ENCODE measurements around the gene KLK3.
"Not testable (repeated sequence)": the region's sequence is repeated elsewhere in the genome, so short reads cannot be mapped to it uniquely, and the experiment has no call there.

Gene KLK3

DNA sequence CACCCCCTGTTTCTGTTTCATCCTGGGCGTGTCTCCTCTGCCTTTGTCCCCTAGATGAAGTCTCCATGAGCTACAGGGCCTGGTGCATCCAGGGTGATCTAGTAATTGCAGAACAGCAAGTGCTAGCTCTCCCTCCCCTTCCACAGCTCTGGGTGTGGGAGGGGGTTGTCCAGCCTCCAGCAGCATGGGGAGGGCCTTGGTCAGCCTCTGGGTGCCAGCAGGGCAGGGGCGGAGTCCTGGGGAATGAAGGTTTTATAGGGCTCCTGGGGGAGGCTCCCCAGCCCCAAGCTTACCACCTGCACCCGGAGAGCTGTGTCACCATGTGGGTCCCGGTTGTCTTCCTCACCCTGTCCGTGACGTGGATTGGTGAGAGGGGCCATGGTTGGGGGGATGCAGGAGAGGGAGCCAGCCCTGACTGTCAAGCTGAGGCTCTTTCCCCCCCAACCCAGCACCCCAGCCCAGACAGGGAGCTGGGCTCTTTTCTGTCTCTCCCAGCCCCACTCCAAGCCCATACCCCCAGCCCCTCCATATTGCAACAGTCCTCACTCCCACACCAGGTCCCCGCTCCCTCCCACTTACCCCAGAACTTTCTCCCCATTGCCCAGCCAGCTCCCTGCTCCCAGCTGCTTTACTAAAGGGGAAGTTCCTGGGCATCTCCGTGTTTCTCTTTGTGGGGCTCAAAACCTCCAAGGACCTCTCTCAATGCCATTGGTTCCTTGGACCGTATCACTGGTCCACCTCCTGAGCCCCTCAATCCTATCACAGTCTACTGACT, at the start of gene KLK3:
TSS of gene KLK3 (plus strand) at position 280 of the 775 bp plus-strand sequence. CDS start at position 321, 41 bp downstream.
- DNase-seq (ENCODE audit: low read depth in 2 of 3, low spot score in 2 of 3), result no peak

DNA sequence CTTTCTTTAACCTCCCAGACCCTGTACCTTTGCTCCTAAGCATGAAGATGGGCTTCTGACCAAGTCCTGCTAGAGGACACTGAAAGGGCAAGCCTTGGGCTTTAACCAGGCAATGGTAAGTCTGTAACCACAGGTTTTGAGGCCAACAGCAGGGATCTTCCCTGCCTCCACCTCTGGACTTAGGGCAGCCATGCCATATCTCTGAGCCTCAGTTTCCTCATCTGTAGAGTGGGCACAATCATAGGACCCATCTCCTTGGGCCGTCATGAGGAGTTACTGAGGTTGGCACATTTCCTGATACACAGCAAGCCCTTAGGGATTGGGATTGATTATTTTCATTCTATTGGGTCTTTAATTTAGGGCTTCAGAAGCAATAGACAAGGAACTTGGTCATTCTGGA, 45.9 kb upstream of the KLK3 start:
- no peak for DNase-seq (ENCODE audit: low read depth in 2 of 3, low spot score in 2 of 3)

DNA sequence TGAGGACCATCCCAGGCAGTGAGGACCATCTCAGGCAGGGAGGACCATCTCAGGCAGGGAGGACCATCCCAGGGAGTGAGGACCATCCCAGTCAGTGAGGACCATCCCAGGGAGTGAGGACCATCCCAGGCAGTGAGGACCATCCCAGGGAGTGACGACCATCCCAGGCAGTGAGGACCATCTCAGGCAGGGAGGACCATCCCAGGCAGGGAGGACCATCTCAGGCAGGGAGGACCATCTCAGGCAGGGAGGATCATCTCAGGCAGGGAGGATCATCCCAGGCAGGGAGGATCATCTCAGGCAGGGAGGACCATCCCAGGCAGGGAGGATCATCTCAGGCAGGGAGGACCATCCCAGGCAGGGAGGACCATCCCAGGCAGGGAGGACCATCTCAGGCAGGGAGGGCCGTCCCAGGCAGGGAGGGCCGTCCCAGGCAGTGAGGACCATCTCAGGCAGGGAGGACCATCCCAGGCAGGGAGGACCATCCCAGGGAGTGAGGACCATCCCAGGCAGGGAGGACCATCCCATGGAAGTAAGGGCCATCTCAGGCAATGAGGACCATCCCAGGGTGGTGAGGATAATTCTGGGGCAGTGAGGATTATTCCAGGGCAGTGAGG, 43.0 kb upstream of the KLK3 start:
- not testable (repeated sequence) for DNase-seq (ENCODE audit: low read depth in 2 of 3, low spot score in 2 of 3)

DNA sequence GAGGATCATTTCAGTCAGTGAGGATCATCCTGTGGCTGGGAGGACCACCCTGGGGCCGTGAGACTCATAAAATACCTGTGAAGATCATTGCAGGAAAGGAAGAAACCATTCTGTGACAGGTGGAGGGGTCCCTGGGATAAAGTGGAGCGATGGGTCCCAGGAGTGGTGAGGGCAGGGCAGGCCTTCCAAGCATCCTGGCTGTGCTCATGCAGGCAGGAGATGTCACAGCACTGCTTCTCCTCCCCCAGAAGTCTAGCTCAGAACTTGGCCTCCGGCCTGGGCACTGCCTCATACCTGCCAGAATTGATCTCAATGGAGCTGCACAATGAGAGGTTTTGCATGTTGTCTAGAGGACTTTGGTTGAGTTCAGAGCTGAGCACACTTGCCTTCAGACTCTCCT, 42.2 kb upstream of the KLK3 start:
- DNase-seq (ENCODE audit: low read depth in 2 of 3, low spot score in 2 of 3), result no peak

DNA sequence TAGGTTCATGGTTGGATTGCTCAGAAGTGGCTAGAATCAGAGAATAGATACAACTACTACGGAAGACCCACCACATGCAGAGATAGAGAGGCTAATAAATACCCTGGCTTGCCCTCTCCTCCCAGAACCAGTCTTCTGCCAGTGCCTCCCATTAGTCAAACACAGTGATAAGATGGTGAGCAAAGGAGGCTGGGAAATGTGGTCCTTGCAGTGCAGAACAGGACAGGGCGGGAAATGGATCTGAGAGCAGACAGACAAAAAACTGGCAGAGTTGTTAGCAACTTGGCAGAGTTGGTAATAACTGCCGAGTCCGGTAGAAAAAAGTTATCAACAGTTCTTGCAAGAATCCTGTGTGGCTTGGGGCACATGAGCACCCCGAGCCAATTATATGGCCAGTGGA, 39.8 kb upstream of the KLK3 start:
- no peak for DNase-seq (ENCODE audit: low read depth in 2 of 3, low spot score in 2 of 3)

DNA sequence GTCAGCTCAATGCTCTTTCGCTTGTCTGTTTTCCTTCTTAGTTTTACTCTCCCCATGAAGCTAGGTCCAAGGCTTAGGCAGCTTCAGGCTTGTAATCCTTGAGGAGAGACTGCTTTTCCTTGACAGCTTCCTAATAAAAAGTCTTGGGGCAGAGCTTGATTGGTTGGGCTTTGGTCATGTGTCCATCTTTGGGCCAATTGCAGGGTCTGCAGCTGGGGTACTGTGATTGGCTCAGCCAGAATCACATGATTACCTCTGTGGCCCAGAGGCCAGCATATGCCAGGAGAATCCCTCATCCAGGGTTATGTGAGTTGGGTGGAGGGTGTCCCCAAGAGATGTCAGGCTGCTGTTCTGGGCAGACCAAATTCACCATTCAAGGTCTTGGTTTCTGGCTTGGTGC, 39.3 kb upstream of the KLK3 start:
- no peak for DNase-seq (ENCODE audit: low read depth in 2 of 3, low spot score in 2 of 3)

DNA sequence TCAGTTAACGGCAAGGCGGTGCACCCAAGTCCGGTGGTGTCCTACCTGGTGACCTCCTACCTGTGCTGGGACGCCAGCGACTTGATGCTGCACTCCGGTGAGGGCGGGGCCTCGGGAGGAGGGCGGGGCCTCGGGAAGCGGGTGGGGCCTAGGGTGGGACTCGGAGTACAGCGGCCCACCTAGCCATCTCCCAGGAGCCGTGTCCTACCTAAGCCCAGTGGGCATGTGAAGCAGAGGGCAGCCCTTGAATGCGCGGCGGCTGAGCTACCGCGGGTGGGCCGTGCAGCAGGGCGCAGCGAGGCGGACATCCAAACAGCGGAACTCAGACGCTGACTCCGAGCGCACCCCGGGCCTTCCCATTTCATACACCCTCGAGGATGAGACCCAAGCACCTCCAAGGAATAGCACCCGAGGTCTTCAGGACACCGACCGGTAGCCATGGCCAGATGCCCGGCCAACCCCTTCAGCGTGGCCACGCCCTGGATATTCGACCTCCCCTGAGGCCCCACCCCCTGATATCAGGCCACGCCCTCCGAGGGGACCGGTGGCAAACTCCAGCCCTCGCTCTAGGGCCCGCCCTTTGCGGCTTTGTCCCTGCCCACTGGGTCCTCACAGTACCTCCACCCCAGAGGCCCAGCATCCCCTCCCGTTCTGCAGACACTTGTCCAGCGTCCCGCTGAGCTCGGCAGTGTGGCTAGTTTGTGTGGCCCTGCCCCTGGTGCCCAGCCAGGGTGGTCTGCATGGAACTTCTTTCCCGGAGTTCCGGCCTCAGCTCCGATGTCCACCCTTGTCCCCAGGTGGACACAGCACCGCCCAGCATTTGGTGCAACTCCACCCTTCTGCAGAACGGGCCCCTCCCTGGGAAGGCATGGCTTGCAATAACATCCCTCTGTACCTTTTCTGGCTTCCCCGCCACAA, 36.5 kb upstream of the KLK3 start:
- no peak for DNase-seq (ENCODE audit: low read depth in 2 of 3, low spot score in 2 of 3)

DNA sequence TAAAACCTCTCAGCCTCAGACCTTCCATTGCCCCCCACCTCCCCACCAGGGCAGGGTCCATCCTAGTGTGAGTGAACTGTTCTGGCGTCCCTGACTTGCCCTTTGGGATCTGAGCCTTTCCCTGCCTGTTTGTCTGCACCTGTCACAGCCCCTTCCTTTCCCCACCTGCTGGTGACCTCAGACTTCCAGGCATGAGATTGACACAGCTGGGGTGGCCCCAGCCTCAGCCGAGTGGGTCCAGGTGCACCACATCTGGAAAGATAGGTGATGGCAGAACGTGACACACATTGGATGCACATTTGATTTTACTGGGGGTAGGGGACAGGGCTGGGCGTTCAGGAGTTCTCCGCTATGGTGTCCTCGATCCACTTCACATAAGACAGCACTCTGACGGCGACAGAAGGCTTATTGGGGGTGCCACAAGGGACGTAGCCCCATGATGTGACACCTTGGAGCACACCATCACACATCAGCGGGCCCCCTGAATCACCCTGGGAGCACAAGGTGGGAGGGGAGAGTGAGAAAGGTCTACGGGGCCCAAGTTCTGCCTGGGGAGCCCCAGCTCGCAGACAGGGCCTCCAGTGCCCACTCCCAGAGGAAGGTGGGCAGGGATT, 35.7 kb upstream of the KLK3 start:
- no peak for DNase-seq (ENCODE audit: low read depth in 2 of 3, low spot score in 2 of 3)

DNA sequence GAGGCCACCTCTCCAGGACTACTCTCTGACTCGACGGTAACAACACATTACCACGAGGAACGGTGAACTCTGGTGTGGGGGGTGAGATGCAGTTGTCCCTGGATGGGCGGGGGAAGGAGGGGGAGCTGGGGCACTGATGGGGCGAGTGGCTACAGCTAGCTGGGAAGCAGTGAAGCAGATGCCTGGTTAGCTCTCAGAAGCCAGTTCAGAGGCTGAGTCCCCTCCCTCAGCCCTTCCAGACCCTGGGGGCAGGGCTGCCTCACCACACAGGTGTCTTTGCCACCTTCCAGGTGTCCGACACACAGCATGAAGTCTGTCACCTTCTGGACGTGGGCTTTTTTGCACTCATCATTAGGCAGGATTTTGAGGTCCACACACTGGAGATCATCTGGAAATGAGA, 35.1 kb upstream of the KLK3 start:
- no peak for DNase-seq (ENCODE audit: low read depth in 2 of 3, low spot score in 2 of 3)

DNA sequence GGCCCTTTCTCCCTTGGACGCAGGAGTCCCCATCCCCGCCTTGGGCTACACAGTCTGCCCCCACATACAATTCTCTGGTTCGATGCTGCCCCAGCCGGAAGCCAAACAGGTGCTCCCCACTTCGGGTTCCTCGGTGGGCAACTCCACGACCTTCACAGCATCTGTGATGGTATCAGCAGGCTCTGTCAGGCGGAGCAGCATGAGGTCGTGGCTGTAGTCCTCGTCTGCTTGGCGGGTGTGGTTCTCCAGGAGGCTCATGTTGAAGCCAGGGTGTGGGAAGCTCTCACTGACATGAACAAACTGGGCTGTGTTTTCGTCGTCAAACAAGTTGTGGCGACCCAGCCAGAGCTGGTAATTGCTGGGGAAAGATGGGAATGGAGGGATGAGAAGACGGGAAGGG, 34.6 kb upstream of the KLK3 start:
- no peak for DNase-seq (ENCODE audit: low read depth in 2 of 3, low spot score in 2 of 3)

DNA sequence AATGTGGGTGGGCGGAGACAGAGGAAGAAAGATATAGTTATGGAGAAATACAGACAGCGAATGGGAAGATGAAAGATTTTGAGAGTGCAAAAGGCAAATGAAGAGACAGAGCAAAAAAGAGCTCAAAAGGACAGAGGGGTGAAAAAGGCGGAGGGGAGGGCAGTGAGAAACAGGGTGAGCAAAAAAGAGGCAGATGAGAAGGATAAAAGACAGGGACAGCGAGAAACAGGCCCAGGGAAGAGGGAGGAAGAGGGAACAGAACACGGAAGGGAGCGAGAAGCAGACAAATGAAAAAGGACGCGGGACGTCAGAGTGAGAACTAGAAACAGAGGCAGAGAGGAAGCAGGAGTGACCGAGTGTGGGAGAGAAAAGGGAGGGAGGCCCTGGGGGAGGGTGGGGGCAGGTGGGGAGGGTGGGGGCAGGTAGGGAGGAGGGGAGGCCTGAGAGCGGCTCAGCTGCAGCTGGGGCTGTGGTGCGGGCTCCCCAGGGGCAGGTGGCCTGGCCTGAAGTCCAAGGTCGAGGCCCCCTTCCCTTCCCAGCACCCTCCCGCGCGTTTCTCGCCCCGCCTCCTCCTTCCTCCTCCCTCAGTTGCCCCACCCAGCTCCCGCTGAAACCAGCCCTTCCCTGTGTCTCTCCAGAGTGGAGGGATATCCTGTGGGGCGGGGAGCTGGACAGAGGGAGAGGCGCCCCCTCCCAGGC, 34.0 kb upstream of the KLK3 start:
- no peak for DNase-seq (ENCODE audit: low read depth in 2 of 3, low spot score in 2 of 3)

DNA sequence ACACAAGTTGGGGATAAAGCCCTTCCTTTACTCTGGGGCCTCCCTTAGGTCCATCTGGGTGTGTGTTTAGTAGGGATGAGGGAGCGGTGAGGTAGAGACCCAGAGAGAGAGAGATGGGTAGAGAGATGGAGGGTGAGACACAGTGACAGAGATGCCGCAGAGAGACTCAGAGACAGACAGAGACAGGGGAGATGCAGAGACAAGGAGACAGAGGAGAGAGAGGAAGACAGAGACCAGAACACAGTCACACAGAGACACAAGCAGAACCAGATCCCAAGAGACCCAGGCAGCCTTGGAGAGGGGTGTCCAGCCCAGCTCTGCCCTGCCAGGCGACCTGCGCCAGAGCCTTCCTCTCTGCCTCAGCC, 33.5 kb upstream of the KLK3 start:
- no peak for DNase-seq (ENCODE audit: low read depth in 2 of 3, low spot score in 2 of 3)

DNA sequence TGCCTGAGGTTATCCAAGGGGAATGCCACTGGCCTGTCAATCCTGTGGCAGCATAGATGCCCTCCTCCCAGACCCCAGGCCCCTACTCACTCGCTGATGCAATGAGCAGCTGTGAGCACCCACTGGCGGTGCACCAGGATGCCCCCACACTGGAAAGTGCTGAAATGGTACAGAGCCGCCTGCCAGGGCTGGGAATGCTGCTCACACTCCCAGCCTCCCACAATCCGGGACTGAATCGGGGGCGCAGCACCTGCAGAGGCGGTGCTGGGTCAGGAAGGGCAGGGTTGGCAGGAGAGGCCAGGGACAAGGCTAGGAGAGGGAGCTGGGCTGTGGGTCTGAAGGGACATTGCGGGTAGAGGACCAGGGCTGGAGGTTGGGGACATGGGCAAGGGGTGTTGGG, 33.1 kb upstream of the KLK3 start:
- DNase-seq (ENCODE audit: low read depth in 2 of 3, low spot score in 2 of 3), result no peak

DNA sequence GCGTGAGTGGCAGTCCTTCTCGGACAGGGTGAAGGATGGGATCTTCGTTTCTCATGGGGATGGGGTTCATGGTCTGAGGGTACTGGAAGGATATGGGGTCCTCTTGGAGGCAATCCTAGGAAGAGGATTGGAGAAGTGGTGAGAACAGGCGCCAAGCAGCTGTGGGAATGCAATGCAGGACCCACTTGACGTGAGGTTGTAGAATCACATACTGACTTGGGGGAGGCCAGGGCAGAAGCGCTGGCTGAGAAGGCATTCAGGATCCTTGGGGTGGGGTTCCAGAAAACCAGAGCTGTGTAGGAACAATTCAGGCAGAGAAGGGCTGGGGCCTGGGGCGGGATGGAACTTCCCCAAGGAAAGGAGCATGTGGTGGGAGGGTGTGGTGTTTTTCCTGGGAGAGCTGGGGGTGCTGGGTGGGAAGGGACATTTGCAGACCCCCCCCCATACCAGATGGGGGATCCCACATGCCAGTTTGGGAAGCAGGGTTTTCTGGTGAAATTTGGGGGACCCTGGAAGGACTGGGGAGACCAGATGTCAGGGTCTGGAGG, 32.0 kb upstream of the KLK3 start:
- DNase-seq (ENCODE audit: low read depth in 2 of 3, low spot score in 2 of 3), result no peak

DNA sequence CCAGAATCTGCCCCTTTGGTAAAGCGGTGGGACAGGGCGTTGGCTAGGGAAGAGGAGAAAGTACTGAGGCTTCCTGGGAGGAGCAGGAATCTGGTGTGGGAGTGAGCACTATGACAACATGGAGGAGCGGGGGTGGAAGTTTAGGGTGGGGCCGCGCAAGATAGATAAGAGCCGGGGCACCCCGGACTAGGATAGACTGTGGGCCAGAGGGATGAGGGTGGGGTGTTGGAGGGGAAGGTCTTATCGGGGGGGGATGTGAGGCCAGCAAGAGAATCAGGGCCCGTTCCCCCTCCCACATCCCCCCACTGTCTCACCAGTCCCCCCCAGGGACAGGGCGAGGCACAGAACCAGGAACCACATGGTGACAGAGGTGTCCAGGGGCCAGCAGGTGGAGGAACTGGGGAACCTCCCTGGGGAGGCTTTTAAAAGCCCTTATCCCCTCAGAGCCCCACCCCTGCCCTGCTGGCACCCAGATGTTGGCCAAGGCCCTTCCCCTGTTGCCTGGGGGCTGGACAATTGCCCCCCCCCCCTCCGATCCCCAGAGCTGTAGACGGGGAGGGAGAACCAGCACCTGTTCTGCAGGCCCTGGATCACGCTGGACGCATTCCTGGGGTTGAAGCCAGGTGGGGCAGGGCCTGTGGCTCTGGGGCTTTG, 31.2 kb upstream of the KLK3 start, which contains the start of gene KLK1:
TSS of gene KLK1 (minus strand) at position 399 of the 654 bp plus-strand sequence. CDS start at position 360, 39 bp downstream.
- DNase-seq (ENCODE audit: low read depth in 2 of 3, low spot score in 2 of 3), result no peak

DNA sequence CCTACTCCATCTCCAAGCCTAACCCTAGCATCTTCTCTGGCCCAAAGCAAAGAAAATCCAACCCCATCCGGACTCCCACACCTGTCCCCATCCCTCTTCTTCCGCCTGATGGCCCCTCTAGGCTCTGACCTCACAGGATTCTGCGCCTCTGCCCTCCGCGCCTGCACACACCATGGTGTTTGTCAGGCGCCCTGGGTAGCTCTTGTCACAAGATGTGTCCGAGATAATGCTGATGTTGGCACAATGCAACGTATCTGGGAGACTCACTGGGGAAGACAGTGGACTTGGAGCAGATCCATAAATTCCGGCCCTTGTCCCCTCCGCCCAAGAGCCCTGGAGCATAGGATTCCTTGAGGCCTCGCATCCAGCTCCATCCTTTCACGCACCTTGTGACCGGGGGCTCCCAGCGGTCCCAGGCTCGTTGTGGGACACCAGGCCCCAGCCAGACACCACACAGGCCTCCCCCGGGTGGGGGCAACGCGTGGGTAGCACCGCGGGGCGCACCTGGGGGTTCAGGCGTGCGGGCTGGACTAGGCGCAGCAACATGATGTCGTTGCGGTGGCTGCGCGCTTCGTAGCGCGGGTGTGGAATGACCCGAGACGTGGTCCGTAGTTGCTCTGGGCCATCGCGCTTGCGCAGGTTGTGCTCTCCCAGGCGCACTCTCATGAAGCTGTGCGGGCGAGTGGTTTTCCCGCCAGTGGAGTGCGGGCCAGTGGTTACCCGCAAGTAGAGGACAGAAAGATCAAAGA, 28.0 kb upstream of the KLK3 start:
- DNase-seq (ENCODE audit: low read depth in 2 of 3, low spot score in 2 of 3), result no peak

DNA sequence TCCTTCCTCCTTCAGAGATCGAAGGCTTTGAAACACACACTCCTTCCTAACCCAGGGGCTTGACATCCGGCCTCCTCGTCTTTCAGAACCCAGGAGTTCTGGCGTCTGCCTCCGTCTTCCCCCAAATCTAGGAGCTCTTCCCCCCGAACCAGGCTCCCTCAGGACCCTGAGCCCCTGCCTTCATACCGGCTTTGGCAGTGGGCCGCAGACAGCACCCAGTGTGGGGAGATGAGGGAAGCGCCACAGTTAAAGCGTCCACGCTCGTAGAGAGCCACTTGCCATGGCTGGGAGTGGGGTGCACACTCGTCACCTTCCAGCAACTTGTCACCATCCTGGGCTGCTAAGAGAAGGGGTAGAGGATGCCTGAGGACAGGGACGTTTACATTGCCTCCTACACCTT, 27.2 kb upstream of the KLK3 start:
- no peak for DNase-seq (ENCODE audit: low read depth in 2 of 3, low spot score in 2 of 3)

DNA sequence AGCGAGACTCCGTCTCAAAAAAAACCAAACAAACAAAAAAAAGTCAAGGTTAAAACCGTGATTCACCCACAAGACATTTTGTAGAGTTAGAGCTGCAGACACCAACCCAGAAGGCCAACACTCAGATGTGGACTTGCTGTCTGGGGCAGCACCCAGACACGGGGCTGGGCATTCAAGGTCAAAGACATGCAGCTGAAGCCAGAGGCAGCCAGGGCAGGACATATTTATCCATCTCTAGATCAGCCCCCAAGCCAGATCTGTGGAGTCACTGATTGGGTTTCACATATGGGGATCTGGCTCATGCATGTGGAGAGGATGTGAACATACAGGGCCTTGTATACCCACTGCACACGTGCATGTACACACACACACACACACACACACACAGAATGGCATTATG, 24.9 kb upstream of the KLK3 start:
- DNase-seq (ENCODE audit: low read depth in 2 of 3, low spot score in 2 of 3), result no peak

DNA sequence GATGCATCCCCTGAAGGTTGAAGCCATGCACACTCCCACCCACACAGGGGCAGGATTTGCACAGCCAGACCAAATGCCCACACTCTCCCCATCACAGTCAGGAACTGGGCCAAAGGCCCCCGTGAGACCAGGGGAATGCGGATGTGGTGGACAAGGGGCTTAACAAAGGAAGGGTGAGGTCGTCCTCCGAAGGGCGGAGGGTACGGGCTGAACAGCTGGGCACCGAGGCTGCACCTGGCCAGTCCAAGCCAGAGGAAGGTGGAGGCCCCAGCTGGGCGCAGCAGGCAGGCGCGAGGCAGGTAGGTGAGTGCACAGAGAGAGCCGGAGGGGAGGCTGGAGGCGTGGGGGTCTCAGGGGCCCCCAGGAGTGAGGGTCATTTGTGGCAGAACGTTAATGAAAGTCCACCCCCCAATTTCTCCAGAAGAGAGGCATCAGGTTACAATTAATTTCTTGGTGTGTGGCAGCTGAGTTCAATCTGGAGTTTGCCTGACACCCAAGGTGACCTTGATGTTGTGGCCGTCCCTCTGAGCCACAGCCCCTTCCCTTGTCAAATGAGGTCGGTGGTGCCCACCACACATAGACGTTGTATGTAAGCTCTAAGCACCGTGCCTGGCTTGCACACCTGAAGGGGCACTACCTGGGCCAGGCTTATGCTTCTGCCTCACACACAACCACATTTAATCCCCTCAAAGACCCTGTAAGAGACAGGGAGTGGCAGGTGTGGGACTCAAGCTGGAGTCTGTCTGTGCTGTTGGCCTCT, 24.3 kb upstream of the KLK3 start:
- DNase-seq (ENCODE audit: low read depth in 2 of 3, low spot score in 2 of 3), result no peak
